A549 (cell line): ENCODE results near the gene TP53TG3D.
"Not testable (repeated sequence)": the region's sequence is repeated elsewhere in the genome, so short reads cannot be mapped to it uniquely, and the experiment has no call there.

Experiments used
- CEBPB ChIP-seq, 2 experiments: fragments of >200 bp in 1 of 2; sonication (Bioruptor Twin) in 1 of 2; formaldehyde crosslinking in 1 of 2; IDR thresholded peaks; 2 replicates each; pipeline ENCODE4 v1.6.1; 2012 to 2016
- CTCF ChIP-seq: fragments of >200 bp; sonication (Bioruptor Twin); formaldehyde crosslinking; IDR thresholded peaks from 3 replicates; pipeline ENCODE4 v1.5.1; 2016

GRCh38 chr16:32289197-32289596 is 36.1 kb downstream of the TP53TG3D start:
- not testable (repeated sequence) for TF ChIP-seq CTCF; CEBPB (IDR thresholded peaks at IDR 0.05)
